GM19238 (cell line): Measurements from ENCODE around the gene FAM13A.

Source experiments
- DNase-seq: peaks from one replicate; pipeline ENCODE4 v3.0.0; 2011; ENCODE audit warnings: low spot score; ENCODE audit not compliant: insufficient read length

The FAM13A gene

GRCh38 chr4:88725143-88725542 is 331.8 kb downstream of the FAM13A start:
- DNase-seq = no peak

GRCh38 chr4:88724406-88724805 is 332.6 kb downstream of the FAM13A start:
- no peak for DNase-seq

- DNase-seq = no peak
Measured at GRCh38 chr4:88722828-88723227, 334.2 kb downstream of the FAM13A start.

- no peak for DNase-seq
Measured at GRCh38 chr4:88722276-88722780, 334.7 kb downstream of the FAM13A start.

- DNase-seq = no peak
Measured at GRCh38 chr4:88720451-88721428, 336.2 kb downstream of the FAM13A start.

DNA sequence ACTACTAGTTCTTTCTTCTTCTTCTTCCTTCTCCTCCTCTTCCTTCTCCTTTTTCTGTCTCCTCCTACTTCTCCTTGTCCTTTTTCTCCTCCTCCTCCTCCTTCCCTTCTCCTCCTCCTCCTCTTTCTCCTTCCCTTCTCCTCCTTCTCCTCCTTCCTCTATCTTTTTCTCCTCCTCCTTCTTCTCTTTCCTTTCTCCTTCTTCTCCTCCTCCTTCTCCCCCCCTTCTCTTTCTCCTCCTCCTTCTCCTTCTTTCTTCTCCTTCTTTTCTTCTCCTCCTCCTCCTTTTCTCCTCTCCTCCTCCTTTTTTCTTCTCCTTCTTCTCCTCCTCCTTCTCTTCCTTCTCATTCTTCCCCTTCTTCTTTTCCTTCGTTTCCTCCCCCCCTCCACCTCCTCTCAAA is 337.6 kb downstream of the FAM13A start:
- DNase-seq = no peak

- DNase-seq = no peak
Measured at GRCh38 chr4:88718098-88718497, 338.9 kb downstream of the FAM13A start.

DNA sequence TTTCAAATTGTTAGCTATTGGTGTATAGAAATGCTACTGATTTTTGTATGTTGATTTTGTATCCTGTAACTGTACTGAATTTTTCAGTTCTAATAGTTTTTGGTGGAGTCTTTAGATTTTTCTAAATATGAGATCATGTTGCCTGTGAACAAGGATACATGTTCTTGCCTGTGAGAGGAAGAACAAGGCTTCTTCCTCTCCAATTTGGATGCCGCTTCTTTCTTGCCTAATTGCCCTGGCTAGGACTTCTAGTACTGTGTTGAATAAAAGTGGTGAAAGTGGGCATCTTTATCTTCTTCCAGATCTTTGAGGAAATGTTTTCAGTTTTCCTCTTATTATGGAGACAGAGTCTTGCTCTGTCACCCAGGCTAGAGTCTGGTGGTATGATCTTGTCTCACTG is 343.2 kb downstream of the FAM13A start:
- no peak for DNase-seq

- DNase-seq = no peak
Measured at GRCh38 chr4:88709989-88710388, 347.0 kb downstream of the FAM13A start.

- no peak for DNase-seq
Measured at GRCh38 chr4:88706574-88706973, 350.4 kb downstream of the FAM13A start.

- no peak for DNase-seq
Measured at GRCh38 chr4:88705805-88706492, 351.0 kb downstream of the FAM13A start.

- no peak for DNase-seq
Measured at GRCh38 chr4:88705223-88705622, 351.8 kb downstream of the FAM13A start.

GRCh38 chr4:88702782-88703181 is 354.2 kb downstream of the FAM13A start:
- DNase-seq = no peak

DNA sequence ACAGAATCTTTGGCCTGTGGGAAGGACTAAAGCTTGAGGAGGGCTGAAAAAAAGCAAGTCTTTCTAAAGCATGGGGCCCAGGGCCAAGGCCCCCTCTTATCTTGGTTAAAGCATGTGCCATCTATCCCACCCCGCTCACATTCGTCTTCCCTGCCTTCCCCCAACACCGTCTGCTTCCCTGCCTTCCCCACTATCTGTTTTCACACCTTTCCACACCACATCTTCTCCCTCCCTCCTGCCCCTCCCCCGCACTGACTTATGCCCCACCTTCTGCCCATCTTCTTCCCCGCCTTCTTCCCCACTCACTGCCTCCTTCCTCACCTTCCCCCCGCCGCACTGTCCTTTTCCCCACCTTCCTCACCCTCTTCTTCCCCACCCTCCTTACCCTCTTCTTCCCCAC is 358.5 kb downstream of the FAM13A start:
- no peak for DNase-seq

- peak; percentile 10 for DNase-seq
Measured at GRCh38 chr4:88697588-88698329, 359.2 kb downstream of the FAM13A start, which contains the start of gene NAP1L5. TSS of gene NAP1L5 (minus strand) at chr4:88697829. CDS start at chr4:88697754, 75 bp downstream.

GRCh38 chr4:88697141-88697540 is 359.8 kb downstream of the FAM13A start:
- no peak for DNase-seq

GRCh38 chr4:88696630-88697029 is 360.4 kb downstream of the FAM13A start:
- no peak for DNase-seq

DNA sequence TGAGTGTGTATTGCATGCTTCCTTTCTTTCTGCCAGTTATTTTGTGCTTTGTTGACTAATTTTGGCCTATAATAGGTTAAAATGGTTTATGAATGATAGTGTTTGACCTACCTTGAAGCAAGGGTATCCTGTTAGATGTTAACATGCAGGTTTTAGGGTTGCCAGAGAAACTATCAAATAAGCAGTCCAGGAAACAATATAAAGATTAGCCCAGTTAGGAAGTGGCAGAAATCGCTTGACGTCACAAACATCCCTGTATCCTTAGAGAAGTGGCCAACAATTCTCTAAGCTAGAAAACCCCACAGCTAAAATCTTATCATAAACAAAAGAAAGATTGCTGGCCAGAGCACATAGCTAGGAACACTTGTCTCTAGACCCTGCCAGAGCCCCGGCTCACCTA is 363.2 kb downstream of the FAM13A start:
- no peak for DNase-seq

DNA sequence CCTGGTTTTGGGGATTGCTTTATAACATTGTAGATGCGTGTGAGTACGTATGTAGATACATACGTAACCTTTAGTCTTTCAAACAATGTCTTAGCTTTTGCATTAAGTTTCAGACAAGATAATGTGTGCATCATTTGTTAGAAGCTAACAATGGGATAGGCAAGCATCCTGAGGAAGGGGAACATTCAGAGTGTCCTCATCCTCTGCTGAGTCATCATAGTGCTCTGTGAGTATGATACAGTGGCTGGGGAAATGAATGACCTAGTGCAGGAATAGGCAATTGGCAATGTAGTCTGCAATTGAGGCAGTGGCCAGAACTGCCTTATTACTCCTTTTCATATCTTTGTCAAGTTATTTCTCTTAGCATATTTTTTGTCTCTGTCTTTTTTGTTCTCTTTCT is 366.6 kb downstream of the FAM13A start:
- DNase-seq = no peak

- DNase-seq = no peak
Measured at GRCh38 chr4:88681209-88681608, 375.8 kb downstream of the FAM13A start.
